ENCODE data around the gene GPX2.

The GPX2 gene

DNA sequence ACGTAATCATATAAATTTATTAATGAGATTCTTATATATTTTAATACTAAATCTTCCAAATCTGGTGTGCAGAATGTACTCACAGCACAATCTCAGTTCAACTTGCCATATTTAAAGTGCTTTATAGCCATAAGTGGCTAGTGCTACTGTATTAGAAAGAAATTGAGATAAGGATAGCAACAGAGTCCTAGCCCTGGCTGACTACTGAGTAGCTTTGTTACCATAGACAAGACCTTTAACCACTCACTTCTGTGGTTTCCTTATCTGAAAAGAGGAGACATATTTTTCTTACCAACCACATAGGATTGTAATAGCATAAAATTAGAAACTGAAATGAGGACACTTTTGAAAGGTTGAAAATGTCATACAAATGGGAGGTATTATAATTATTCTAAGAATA lies 30.3 kb downstream of the GPX2 start:
- no peak overlapping the region for H3K27ac ChIP-seq (ENCODE audit: low read length)
- H3K36me3 ChIP-seq (ENCODE audit: control insufficient read depth in 2 of 2, insufficient read depth in 2 of 2, low read length in 2 of 2): no peaks in the 10 kb centered on the region
- peaks cover 8% of the 10 kb centered on the region for H3K4me1 ChIP-seq (ENCODE audit: control insufficient read depth, insufficient read depth, low read length)
- no peaks in the 10 kb centered on the region for H3K27me3 ChIP-seq (ENCODE audit: control insufficient read depth in 1 of 2, insufficient read depth in 2 of 2, low read length in 2 of 2)
- no peak overlapping the region for H3K4me3 ChIP-seq (ENCODE audit: low read length in 2 of 2)
- H3K9ac ChIP-seq (ENCODE audit: low read length in 2 of 2): no peak overlapping the region
- no peaks in the 10 kb centered on the region for H3K9me3 ChIP-seq (ENCODE audit: control insufficient read depth in 2 of 2, low read length in 2 of 2)

GRCh38 chr14:64910847-64911495 lies 31.6 kb downstream of the GPX2 start:
- no peak overlapping the region for H3K27ac ChIP-seq (ENCODE audit: low read length)
- no peak overlapping the region for H3K9ac ChIP-seq (ENCODE audit: low read length in 2 of 2)
- H3K4me3 ChIP-seq (ENCODE audit: low read length in 2 of 2): no peak overlapping the region
- no peaks in the 10 kb centered on the region for H3K36me3 ChIP-seq (ENCODE audit: control insufficient read depth in 2 of 2, insufficient read depth in 2 of 2, low read length in 2 of 2)
- peaks cover 8% of the 10 kb centered on the region for H3K4me1 ChIP-seq (ENCODE audit: control insufficient read depth, insufficient read depth, low read length)
- no peaks in the 10 kb centered on the region for H3K27me3 ChIP-seq (ENCODE audit: control insufficient read depth in 1 of 2, insufficient read depth in 2 of 2, low read length in 2 of 2)
- H3K9me3 ChIP-seq (ENCODE audit: control insufficient read depth in 2 of 2, low read length in 2 of 2): no peaks in the 10 kb centered on the region

DNA sequence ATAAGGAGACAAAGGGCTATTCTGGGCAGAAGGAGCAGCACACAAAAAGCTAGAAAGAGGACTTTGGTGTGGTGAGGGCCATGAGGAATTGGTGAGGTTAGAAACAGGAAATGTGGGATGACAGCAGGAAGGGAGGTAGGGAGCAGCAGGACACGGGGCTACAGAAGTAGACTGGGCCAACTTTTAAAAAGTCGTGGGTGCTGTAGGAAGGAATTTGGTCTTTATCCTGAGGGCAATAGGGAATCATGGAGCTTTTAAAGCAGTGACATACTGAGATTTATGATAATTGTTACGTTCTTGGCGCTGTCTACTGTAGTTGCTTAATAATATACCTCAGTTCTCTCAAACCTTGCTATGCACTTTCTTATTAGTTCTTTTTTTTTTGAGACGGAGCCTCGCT lies 36.5 kb downstream of the GPX2 start:
- Histone ChIP-seq H3K4me3 (ENCODE audit: low read length in 2 of 2) (no peak overlapping the region), H3K27ac (ENCODE audit: low read length) (no peak overlapping the region), H3K36me3 (ENCODE audit: control insufficient read depth in 2 of 2, insufficient read depth in 2 of 2, low read length in 2 of 2) (no peaks in the 10 kb centered on the region), H3K27me3 (ENCODE audit: control insufficient read depth in 1 of 2, insufficient read depth in 2 of 2, low read length in 2 of 2) (peaks cover 0 to 3% of the 10 kb centered on the region in 2 donors), H3K9me3 (ENCODE audit: control insufficient read depth in 2 of 2, low read length in 2 of 2) (no peaks in the 10 kb centered on the region), H3K9ac (ENCODE audit: low read length in 2 of 2) (no peak overlapping the region), H3K4me1 (ENCODE audit: control insufficient read depth, insufficient read depth, low read length) (no peaks in the 10 kb centered on the region)

- Histone ChIP-seq H3K27me3 (ENCODE audit: control insufficient read depth in 1 of 2, insufficient read depth in 2 of 2, low read length in 2 of 2) (peaks cover 0 to 3% of the 10 kb centered on the region in 2 donors), H3K9ac (ENCODE audit: low read length in 2 of 2) (no peak overlapping the region), H3K27ac (ENCODE audit: low read length) (no peak overlapping the region), H3K4me1 (ENCODE audit: control insufficient read depth, insufficient read depth, low read length) (no peaks in the 10 kb centered on the region), H3K9me3 (ENCODE audit: control insufficient read depth in 2 of 2, low read length in 2 of 2) (no peaks in the 10 kb centered on the region), H3K4me3 (ENCODE audit: low read length in 2 of 2) (no peak overlapping the region), H3K36me3 (ENCODE audit: control insufficient read depth in 2 of 2, insufficient read depth in 2 of 2, low read length in 2 of 2) (no peaks in the 10 kb centered on the region)
These were observed 42.6 kb downstream of the GPX2 start for GRCh38 chr14:64899958-64900357.

- no peak overlapping the region for H3K9ac ChIP-seq (ENCODE audit: low read length in 2 of 2)
- H3K9me3 ChIP-seq (ENCODE audit: control insufficient read depth in 2 of 2, low read length in 2 of 2): no peaks in the 10 kb centered on the region
- H3K4me1 ChIP-seq (ENCODE audit: control insufficient read depth, insufficient read depth, low read length): no peaks in the 10 kb centered on the region
- no peaks in the 10 kb centered on the region for H3K36me3 ChIP-seq (ENCODE audit: control insufficient read depth in 2 of 2, insufficient read depth in 2 of 2, low read length in 2 of 2)
- peaks cover 0 to 2% of the 10 kb centered on the region in 2 donors for H3K27me3 ChIP-seq (ENCODE audit: control insufficient read depth in 1 of 2, insufficient read depth in 2 of 2, low read length in 2 of 2)
- no peak overlapping the region for H3K27ac ChIP-seq (ENCODE audit: low read length)
- H3K4me3 ChIP-seq (ENCODE audit: low read length in 2 of 2): no peak overlapping the region
These were observed 50.6 kb downstream of the GPX2 start for GRCh38 chr14:64891839-64892375.

- no peaks in the 10 kb centered on the region for H3K4me1 ChIP-seq (ENCODE audit: control insufficient read depth, insufficient read depth, low read length)
- no peak overlapping the region for H3K4me3 ChIP-seq (ENCODE audit: low read length in 2 of 2)
- no peaks in the 10 kb centered on the region for H3K36me3 ChIP-seq (ENCODE audit: control insufficient read depth in 2 of 2, insufficient read depth in 2 of 2, low read length in 2 of 2)
- H3K27ac ChIP-seq (ENCODE audit: low read length): no peak overlapping the region
- peaks cover 0 to 2% of the 10 kb centered on the region in 2 donors for H3K27me3 ChIP-seq (ENCODE audit: control insufficient read depth in 1 of 2, insufficient read depth in 2 of 2, low read length in 2 of 2)
- H3K9me3 ChIP-seq (ENCODE audit: control insufficient read depth in 2 of 2, low read length in 2 of 2): no peaks in the 10 kb centered on the region
- H3K9ac ChIP-seq (ENCODE audit: low read length in 2 of 2): no peak overlapping the region
These were observed 51.2 kb downstream of the GPX2 start for GRCh38 chr14:64891173-64891838.

DNA sequence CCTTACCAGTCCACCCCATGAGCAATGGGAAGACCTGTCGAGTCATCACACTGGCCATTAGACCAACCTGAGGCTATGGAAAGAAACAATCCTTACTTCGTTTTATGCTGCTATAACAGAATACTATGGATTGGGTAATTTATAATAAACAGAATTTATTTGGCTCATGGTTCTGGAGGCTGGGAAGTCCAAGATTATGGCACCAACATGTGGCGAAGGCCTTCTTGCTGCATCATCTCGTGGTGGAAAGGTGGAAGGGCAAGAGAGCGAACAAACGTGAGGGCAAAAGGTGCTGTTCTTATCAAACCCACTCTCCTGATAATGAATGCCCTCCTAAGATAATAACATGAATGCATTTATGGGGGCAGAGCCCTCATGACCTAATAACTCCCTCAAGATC lies 53.2 kb downstream of the GPX2 start:
- Histone ChIP-seq H3K4me3 (ENCODE audit: low read length in 2 of 2) (no peak overlapping the region), H3K27me3 (ENCODE audit: control insufficient read depth in 1 of 2, insufficient read depth in 2 of 2, low read length in 2 of 2) (peaks cover 0 to 2% of the 10 kb centered on the region in 2 donors), H3K9me3 (ENCODE audit: control insufficient read depth in 2 of 2, low read length in 2 of 2) (no peaks in the 10 kb centered on the region), H3K9ac (ENCODE audit: low read length in 2 of 2) (no peak overlapping the region), H3K27ac (ENCODE audit: low read length) (no peak overlapping the region), H3K36me3 (ENCODE audit: control insufficient read depth in 2 of 2, insufficient read depth in 2 of 2, low read length in 2 of 2) (no peaks in the 10 kb centered on the region), H3K4me1 (ENCODE audit: control insufficient read depth, insufficient read depth, low read length) (no peaks in the 10 kb centered on the region)

Data from stomach smooth muscle (tissue), 2 donors.